ENCODE results near the gene AGBL4.

DNA sequence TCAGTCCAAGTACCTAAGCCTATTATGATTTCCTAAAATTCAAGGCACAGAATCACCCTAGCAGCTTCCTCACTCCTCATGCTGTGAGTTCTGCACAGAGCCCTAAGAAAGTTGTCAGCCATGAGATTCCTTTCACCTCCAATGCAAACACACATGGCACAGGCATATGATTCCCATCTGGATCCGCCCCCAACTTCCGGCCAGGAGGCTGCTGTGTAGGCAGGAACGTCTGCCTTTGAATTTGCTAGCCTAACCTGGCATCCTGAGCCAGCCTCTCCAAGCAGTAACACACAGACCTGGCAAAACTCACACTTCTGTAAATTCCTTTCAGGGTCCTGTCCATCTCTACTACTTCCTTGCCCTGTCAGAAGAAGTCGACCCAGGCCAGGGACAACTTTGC is 726.0 kb downstream of the AGBL4 start:
- TF ChIP-seq ZNF600 (tag by site-specific recombination; IDR thresholded peaks at IDR 0.05) (no peak), ZNF561 (tag by site-specific recombination; IDR thresholded peaks at IDR 0.05; ENCODE audit: borderline replicate concordance) (no peak), ZNF830 (tag by site-specific recombination; IDR thresholded peaks at IDR 0.05; ENCODE audit: low read depth) (no peak), ZNF239 (tag by site-specific recombination; IDR thresholded peaks at IDR 0.05) (no peak), ZNF274 (IDR thresholded peaks at IDR 0.05; ENCODE audit: low read length) (no peak), ZNF274 (tag by site-specific recombination; IDR thresholded peaks at IDR 0.05; ENCODE audit: borderline replicate concordance) (no peak), ZNF549 (tag by site-specific recombination; IDR thresholded peaks at IDR 0.05) (no peak)
- TF ChIP-seq, protein P1, sequence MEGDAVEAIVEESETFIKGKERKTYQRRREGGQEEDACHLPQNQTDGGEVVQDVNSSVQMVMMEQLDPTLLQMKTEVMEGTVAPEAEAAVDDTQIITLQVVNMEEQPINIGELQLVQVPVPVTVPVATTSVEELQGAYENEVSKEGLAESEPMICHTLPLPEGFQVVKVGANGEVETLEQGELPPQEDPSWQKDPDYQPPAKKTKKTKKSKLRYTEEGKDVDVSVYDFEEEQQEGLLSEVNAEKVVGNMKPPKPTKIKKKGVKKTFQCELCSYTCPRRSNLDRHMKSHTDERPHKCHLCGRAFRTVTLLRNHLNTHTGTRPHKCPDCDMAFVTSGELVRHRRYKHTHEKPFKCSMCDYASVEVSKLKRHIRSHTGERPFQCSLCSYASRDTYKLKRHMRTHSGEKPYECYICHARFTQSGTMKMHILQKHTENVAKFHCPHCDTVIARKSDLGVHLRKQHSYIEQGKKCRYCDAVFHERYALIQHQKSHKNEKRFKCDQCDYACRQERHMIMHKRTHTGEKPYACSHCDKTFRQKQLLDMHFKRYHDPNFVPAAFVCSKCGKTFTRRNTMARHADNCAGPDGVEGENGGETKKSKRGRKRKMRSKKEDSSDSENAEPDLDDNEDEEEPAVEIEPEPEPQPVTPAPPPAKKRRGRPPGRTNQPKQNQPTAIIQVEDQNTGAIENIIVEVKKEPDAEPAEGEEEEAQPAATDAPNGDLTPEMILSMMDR (tag by site-specific recombination; IDR thresholded peaks at IDR 0.05): no peak
- TF ChIP-seq, protein P2, sequence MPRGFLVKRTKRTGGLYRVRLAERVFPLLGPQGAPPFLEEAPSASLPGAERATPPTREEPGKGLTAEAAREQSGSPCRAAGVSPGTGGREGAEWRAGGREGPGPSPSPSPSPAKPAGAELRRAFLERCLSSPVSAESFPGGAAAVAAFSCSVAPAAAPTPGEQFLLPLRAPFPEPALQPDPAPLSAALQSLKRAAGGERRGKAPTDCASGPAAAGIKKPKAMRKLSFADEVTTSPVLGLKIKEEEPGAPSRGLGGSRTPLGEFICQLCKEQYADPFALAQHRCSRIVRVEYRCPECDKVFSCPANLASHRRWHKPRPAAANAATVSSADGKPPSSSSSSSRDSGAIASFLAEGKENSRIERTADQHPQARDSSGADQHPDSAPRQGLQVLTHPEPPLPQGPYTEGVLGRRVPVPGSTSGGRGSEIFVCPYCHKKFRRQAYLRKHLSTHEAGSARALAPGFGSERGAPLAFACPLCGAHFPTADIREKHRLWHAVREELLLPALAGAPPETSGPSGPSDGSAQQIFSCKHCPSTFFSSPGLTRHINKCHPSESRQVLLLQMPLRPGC (tag by site-specific recombination; IDR thresholded peaks at IDR 0.05): no peak
- TF ChIP-seq, protein P3, sequence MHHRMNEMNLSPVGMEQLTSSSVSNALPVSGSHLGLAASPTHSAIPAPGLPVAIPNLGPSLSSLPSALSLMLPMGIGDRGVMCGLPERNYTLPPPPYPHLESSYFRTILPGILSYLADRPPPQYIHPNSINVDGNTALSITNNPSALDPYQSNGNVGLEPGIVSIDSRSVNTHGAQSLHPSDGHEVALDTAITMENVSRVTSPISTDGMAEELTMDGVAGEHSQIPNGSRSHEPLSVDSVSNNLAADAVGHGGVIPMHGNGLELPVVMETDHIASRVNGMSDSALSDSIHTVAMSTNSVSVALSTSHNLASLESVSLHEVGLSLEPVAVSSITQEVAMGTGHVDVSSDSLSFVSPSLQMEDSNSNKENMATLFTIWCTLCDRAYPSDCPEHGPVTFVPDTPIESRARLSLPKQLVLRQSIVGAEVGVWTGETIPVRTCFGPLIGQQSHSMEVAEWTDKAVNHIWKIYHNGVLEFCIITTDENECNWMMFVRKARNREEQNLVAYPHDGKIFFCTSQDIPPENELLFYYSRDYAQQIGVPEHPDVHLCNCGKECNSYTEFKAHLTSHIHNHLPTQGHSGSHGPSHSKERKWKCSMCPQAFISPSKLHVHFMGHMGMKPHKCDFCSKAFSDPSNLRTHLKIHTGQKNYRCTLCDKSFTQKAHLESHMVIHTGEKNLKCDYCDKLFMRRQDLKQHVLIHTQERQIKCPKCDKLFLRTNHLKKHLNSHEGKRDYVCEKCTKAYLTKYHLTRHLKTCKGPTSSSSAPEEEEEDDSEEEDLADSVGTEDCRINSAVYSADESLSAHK (tag by site-specific recombination; IDR thresholded peaks at IDR 0.05): no peak
- TF ChIP-seq, protein P4, sequence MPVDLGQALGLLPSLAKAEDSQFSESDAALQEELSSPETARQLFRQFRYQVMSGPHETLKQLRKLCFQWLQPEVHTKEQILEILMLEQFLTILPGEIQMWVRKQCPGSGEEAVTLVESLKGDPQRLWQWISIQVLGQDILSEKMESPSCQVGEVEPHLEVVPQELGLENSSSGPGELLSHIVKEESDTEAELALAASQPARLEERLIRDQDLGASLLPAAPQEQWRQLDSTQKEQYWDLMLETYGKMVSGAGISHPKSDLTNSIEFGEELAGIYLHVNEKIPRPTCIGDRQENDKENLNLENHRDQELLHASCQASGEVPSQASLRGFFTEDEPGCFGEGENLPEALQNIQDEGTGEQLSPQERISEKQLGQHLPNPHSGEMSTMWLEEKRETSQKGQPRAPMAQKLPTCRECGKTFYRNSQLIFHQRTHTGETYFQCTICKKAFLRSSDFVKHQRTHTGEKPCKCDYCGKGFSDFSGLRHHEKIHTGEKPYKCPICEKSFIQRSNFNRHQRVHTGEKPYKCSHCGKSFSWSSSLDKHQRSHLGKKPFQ (tag by site-specific recombination; IDR thresholded peaks at IDR 0.05): no peak

Measured in HEK293 (cell line).